ENCODE data around the gene TIMELESS.
"Not testable (repeated sequence)": the region's sequence is repeated elsewhere in the genome, so short reads cannot be mapped to it uniquely, and the experiment has no call there.

Gene TIMELESS

GRCh38 chr12:56413392-56413791 lies 35.8 kb downstream of the TIMELESS start:
- no peak for DNase-seq (ENCODE audit: low read depth)
- H3K4me3 ChIP-seq (ENCODE audit: low read depth, low read length) = no peak overlapping the region
- TF ChIP-seq, protein P1, sequence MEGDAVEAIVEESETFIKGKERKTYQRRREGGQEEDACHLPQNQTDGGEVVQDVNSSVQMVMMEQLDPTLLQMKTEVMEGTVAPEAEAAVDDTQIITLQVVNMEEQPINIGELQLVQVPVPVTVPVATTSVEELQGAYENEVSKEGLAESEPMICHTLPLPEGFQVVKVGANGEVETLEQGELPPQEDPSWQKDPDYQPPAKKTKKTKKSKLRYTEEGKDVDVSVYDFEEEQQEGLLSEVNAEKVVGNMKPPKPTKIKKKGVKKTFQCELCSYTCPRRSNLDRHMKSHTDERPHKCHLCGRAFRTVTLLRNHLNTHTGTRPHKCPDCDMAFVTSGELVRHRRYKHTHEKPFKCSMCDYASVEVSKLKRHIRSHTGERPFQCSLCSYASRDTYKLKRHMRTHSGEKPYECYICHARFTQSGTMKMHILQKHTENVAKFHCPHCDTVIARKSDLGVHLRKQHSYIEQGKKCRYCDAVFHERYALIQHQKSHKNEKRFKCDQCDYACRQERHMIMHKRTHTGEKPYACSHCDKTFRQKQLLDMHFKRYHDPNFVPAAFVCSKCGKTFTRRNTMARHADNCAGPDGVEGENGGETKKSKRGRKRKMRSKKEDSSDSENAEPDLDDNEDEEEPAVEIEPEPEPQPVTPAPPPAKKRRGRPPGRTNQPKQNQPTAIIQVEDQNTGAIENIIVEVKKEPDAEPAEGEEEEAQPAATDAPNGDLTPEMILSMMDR (IDR thresholded peaks at IDR 0.05; ENCODE audit: low read depth, low read length, missing control alignments) = no peak

DNA sequence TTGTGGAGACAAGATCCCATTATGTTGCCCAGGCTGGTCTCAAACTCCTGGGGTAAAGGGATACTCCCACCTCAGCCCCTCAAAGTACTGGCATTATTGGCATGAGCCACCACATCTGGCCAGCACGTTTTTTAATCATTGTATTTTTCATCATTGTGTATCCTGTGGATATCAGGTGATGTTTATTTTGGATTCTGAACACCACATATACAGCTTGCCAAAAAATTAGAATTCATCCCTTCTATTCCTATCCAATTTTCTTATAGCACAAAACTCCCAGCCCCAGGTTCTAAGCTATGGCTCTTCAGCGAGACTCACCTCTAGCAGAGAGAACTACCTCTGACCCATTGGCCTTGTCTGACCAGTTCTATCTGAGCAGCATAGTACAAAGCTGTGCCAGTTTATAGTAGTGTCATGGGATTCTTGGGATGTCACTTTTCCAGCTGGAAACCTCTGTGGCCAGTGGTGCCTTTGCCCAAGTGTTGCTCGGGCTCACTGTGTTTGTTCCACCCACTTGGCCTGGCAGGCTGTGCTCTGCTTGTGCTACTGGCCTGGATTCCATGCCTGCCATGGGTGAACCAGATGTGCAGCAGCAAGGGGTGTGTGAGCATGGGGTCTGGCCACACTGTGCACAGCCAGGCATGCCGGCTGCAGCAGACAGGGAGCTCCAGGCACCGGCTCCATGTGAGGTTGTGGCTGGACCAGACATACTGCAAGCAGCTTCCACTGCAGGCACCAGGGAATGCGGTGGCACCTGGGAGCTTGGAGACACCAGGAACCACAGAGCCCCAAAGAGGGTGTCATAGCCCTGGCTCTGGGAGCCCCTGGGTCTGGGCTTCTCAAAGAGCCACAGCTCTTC lies 37.2 kb downstream of the TIMELESS start:
- TF ChIP-seq, protein P1 (IDR thresholded peaks at IDR 0.05; ENCODE audit: low read depth, low read length, missing control alignments) = no peak
- H3K4me3 ChIP-seq (ENCODE audit: low read depth, low read length) = no peak overlapping the region
- no peak for DNase-seq (ENCODE audit: low read depth)

GRCh38 chr12:56410768-56411167 lies 38.5 kb downstream of the TIMELESS start:
- DNase-seq (ENCODE audit: low read depth) = no peak
- TF ChIP-seq, protein P1 (IDR thresholded peaks at IDR 0.05; ENCODE audit: low read depth, low read length, missing control alignments) = no peak
- H3K4me3 ChIP-seq (ENCODE audit: low read depth, low read length) = no peak overlapping the region

DNA sequence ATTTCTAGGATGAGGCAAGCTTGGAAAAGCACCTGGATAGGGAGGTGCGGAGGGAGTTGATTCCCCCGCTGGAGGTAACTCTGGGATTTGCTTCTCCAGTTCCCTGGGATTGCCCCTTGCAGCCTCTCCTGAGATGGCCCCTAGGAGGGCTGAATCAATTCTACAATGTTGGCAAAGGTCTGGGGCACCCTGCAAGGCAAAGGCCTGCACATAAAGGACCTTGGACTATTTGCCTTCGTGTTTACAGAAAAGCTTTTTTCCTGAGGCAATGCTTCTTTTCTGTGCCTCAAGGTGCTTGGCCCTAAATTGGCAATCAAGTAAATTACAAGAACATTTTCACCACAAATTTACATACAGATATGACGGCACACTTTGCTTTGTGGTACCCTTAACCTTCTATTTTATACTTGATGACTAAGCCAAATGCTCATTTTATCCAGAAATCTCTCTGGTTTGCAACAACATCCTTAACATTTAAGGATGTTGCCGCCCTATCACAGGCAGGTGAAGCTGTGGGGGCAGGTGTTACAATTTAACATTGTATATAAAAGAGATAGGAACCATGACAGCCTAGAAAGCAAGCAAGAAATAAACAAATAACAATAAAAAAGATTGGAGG lies 40.3 kb downstream of the TIMELESS start:
- TF ChIP-seq, protein P1 (IDR thresholded peaks at IDR 0.05; ENCODE audit: low read depth, low read length, missing control alignments) = no peak
- H3K4me3 ChIP-seq (ENCODE audit: low read depth, low read length) = no peak overlapping the region
- DNase-seq (ENCODE audit: low read depth) = no peak

- not testable (repeated sequence) for DNase-seq (ENCODE audit: low read depth); H3K4me3 ChIP-seq (ENCODE audit: low read depth, low read length)
Observed at GRCh38 chr12:56404227-56404626, 45.0 kb downstream of the TIMELESS start.

DNA sequence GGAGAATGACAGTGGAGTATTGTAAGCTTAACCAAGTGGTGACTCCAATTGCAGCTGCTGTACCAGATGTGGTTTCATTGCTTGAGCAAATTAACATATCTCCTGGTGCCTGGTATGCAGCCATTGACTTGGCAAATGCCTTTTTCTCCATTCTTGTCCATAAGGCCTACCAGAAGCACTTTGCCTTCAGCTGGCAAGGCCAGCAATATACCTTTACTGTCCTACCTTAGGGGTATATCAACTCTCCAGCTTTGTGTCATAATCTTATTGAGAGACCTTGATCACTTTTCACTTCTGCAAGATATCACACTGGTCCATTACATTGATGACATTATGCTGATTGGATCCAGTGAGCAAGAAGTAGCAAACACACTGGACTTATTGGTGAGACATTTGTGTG lies 47.6 kb downstream of the TIMELESS start:
- DNase-seq (ENCODE audit: low read depth); H3K4me3 ChIP-seq (ENCODE audit: low read depth, low read length): not testable (repeated sequence)

DNA sequence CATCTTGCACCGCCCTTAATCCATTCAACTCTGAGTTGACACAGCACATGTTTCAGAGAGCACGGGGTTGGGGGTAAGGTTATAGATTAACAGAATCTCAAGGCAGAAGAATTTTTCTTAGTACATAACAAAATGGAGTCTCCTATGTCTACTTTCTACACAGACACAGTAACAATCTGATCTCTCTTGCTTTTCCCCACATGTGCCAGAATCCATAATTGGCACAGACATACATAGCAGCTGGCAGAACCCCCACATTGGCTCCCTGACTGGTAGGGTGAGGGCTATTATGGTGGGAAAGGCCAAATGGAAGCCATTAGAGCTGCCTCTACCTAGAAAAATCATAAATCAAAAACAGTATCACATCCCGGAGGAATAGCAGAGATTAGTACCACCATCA lies 48.1 kb downstream of the TIMELESS start:
- not testable (repeated sequence) for H3K4me3 ChIP-seq (ENCODE audit: low read depth, low read length); DNase-seq (ENCODE audit: low read depth)

DNA sequence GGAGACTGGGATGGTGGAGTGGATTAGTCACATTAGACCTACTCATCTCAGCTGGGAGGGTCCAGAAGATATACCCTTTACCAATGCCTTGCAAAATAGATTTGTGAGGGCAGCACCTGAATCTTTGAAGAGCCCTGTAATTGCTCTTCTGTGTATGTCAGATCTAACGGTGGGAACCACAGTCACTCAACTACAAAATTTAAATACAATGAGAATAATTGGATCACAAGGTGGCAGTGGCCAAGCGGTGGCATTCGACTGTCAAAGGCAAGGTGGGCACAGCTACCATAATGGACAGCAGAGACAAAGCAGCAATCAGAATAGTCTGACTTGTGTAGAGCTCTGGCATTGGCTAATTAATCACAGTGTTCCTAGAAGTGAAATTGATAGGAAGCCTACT lies 49.8 kb downstream of the TIMELESS start:
- not testable (repeated sequence) for H3K4me3 ChIP-seq (ENCODE audit: low read depth, low read length); DNase-seq (ENCODE audit: low read depth)

- TF ChIP-seq, protein P1 (IDR thresholded peaks at IDR 0.05; ENCODE audit: low read depth, low read length, missing control alignments) = no peak
- no peak for DNase-seq (ENCODE audit: low read depth)
- no peak overlapping the region for H3K4me3 ChIP-seq (ENCODE audit: low read depth, low read length)
Observed at GRCh38 chr12:56398324-56398723, 50.9 kb downstream of the TIMELESS start.

Measured in GM12864 (cell line).